K562 (cell line): Measurements from ENCODE around the gene OBSCN. TPM values are rescaled to one million over a fixed set of nuclear protein-coding genes. Genes with fewer than 3 reads are reported as not detected.

Experiments
- ATAC-seq: fragments of 200-7000 bp; cut with Tn5 transposase; 3 replicates; pipeline ENCODE4 v1.9.1; 2020; ENCODE audit warnings: moderate library complexity
- BruUV-seq: library from RNA; stranded (reverse); fragments of 400-500 nt; replicated peaks from 2 replicates; lab custom pipeline; 2021; lab: Mats Ljungman, UMichigan
- CTCF ChIA-PET: fragments of 300-600 bp; formaldehyde crosslinking; extraction: SDS; loops from one replicate; lab custom pipeline; 2021; ENCODE audit warnings: low intra/inter-chr PET ratio; lab: Yijun Ruan, JAX
- POLR2A ChIA-PET: fragments of 300-600, 350-650 bp; sonication (Branson Sonifier 250); formaldehyde crosslinking; extraction: SDS; loops from one replicate; lab custom pipeline; 2021; ENCODE audit warnings: antibody characterized with exemption, inconsistent platforms; lab: Yijun Ruan, JAX
- DNase-seq, 4 experiments: peaks; one replicate each; pipeline versions ENCODE4 v3.0.0 to v3.0.0-alpha.2; 2011 to 2018; ENCODE audit warnings: low spot score in 3 of 4, mixed read lengths in 3 of 4; ENCODE audit errors: extremely low read depth in 1 of 4
- FAIRE-seq: peaks from 2 replicates; lab custom pipeline; 2011; peaks lifted over from hg19 to GRCh38; lab: Jason Lieb, UNC
- H2AFZ ChIP-seq: 2 replicates; pipeline ENCODE4 v1.6.0; 2011; ENCODE audit warnings: low read depth, low read length, control low read depth, inconsistent platforms
- H3K27ac ChIP-seq: fragments of 200-600 bp; 3 replicates; pipeline ENCODE4 v1.8.0; 2011; ENCODE audit warnings: low read depth, mild to moderate bottlenecking, control low read depth, inconsistent platforms, low read length, moderate library complexity, mixed read lengths; ENCODE audit errors: extremely low read depth
- H3K27me3 ChIP-seq, 2 experiments: fragments of 300-600 bp in 1 of 2; 2 replicates in 1 of 2; 3 replicates in 1 of 2; pipeline versions ENCODE4 v1.6.0 to v1.8.0; 2011; ENCODE audit warnings: inconsistent platforms in 2 of 2, low read length in 2 of 2, mild to moderate bottlenecking in 1 of 2, mixed read lengths in 1 of 2, moderate library complexity in 1 of 2; ENCODE audit not compliant: control insufficient read depth in 2 of 2, insufficient read depth in 2 of 2
- H3K36me3 ChIP-seq: fragments of 300-600 bp; 3 replicates; pipeline ENCODE4 v1.8.0; 2011; ENCODE audit warnings: mild to moderate bottlenecking, low read length, inconsistent platforms; ENCODE audit not compliant: control insufficient read depth, insufficient read depth
- H3K4me1 ChIP-seq, 2 experiments: fragments of 200-600 bp in 1 of 2; replicated peaks in 1 of 2; 2 replicates in 1 of 2; 3 replicates in 1 of 2; pipeline versions ENCODE4 v1.5.1 to v1.8.0; 2011; ENCODE audit warnings: inconsistent platforms in 2 of 2, low read length in 2 of 2, mild to moderate bottlenecking in 1 of 2, mixed read lengths in 1 of 2, moderate library complexity in 1 of 2; ENCODE audit not compliant: control insufficient read depth in 2 of 2, insufficient read depth in 2 of 2
- H3K4me2 ChIP-seq: 2 replicates; pipeline ENCODE4 v1.6.1; 2011; ENCODE audit warnings: low read length, control low read depth, inconsistent platforms, mixed read lengths; ENCODE audit not compliant: insufficient read depth
- H3K4me3 ChIP-seq: fragments of 200-600 bp; sonication (generic), shearing (Covaris generic); 2 replicates; pipeline ENCODE4 v1.5.1; 2016; ENCODE audit warnings: control low read depth, inconsistent platforms
- H3K79me2 ChIP-seq: fragments of 200-600 bp; 3 replicates; pipeline ENCODE4 v1.8.0; 2011; ENCODE audit warnings: low read length, inconsistent platforms; ENCODE audit not compliant: control insufficient read depth, insufficient read depth
- H3K9ac ChIP-seq, 2 experiments: 2 replicates each; pipeline versions ENCODE4 v1.6.0 to v1.6.1; 2011; ENCODE audit warnings: low read depth in 2 of 2, low read length in 2 of 2, control low read depth in 1 of 2, inconsistent platforms in 1 of 2, mild to moderate bottlenecking in 1 of 2, mixed read lengths in 1 of 2; ENCODE audit not compliant: insufficient read depth in 1 of 2
- H3K9me1 ChIP-seq: one replicate; pipeline ENCODE4 v1.6.0; 2011; ENCODE audit warnings: inconsistent platforms, mild to moderate bottlenecking, low read length, moderate library complexity; ENCODE audit not compliant: control insufficient read depth, insufficient read depth
- H3K9me3 ChIP-seq: replicated peaks from 2 replicates; pipeline ENCODE4 v1.5.1; 2011; ENCODE audit warnings: low read depth, low read length, inconsistent platforms; ENCODE audit not compliant: control insufficient read depth, insufficient read depth
- H4K20me1 ChIP-seq: replicated peaks from 2 replicates; pipeline ENCODE4 v1.6.1; 2011; ENCODE audit warnings: low read length, inconsistent platforms, mixed read lengths; ENCODE audit not compliant: control insufficient read depth, insufficient read depth
- MTA3 ChIP-seq: fragments of 450-650 bp; formaldehyde crosslinking; IDR thresholded peaks from 2 replicates; pipeline ENCODE4 v1.6.1; 2017; ENCODE audit warnings: mild to moderate bottlenecking, borderline replicate concordance
- NFXL1 ChIP-seq: fragments of 450-650 bp; formaldehyde crosslinking; IDR thresholded peaks from 2 replicates; pipeline ENCODE4 v1.4.0; 2021; ENCODE audit warnings: mild to moderate bottlenecking
- POLR2AphosphoS2 ChIP-seq: IDR thresholded peaks from 2 replicates; pipeline ENCODE4 v1.6.1; 2012; ENCODE audit warnings: low read length, improper control_type of control experiment
- SIN3B ChIP-seq: fragments of 450-650 bp; IDR thresholded peaks from 2 replicates; pipeline ENCODE4 v1.6.1; 2017; ENCODE audit warnings: low read depth, mild to moderate bottlenecking, moderate library complexity
- SRSF1 ChIP-seq: fragments of 200-400 bp; formaldehyde crosslinking; IDR thresholded peaks from 2 replicates; pipeline ENCODE4 v1.6.1; 2017; ENCODE audit warnings: mild to moderate bottlenecking, low read depth, low read length, moderate library complexity
- ZBTB1 ChIP-seq: sonication (generic); formaldehyde crosslinking; IDR thresholded peaks from 2 replicates; pipeline ENCODE4 v1.8.1; 2023; ENCODE audit warnings: missing genetic modification reagents, low read depth, mild to moderate bottlenecking, borderline replicate concordance
- ZNF316 ChIP-seq: fragments of 450-650 bp; IDR thresholded peaks from 2 replicates; pipeline ENCODE4 v1.6.1; 2016
- ZNF449 ChIP-seq: fragments of 250-450 bp; sonication (Bioruptor Pico); IDR thresholded peaks from 2 replicates; pipeline ENCODE4 v1.8.0; 2022; ENCODE audit warnings: moderate library complexity, mild to moderate bottlenecking, inconsistent platforms
- WGBS: fragments of 100-300 bp; shearing (Covaris generic); methylation state at CpG from one replicate; pipeline ENCODE4 v1.1.6; 2016; ENCODE audit warnings: low coverage, mixed read lengths; ENCODE audit not compliant: insufficient coverage; ENCODE audit errors: missing lambda C conversion rate; 5-methylcytosine and 5-hydroxymethylcytosine counted together
- in situ Hi-C: fragments of 300-500 bp; cut with MboI; formaldehyde crosslinking; loops from 4 replicates; pipeline ENCODE4 v1.15.0; 2018; ENCODE audit warnings: inconsistent platforms, mixed read lengths
- intact Hi-C: fragments of 100-400 bp; cut with micrococcal nuclease; formaldehyde crosslinking; loops from 2 replicates; pipeline ENCODE4 v1.14.2; 2022
- polyA plus RNA-seq, 8 experiments: library from polyadenylated mRNA; depleted of rRNA in 4 of 8; stranded (reverse) in 5 of 8; unstranded in 3 of 8; fragments of >200 nt; fragmentation: Nextera tagmentation in 2 of 8; fragmentation: Illumina TruSeq in 1 of 8; extraction: Ambion mirVana in 2 of 8; extraction: Trizol in 1 of 8; gene quantifications; 2 replicates each; pipeline versions ENCODE4 v1.2.1 to v1.2.3, GENCODE V29; 2011 to 2014; ENCODE audit warnings: inconsistent platforms in 1 of 8, missing spikeins in 1 of 8
- total RNA-seq, 7 experiments: library from RNA; depleted of rRNA in 6 of 7; stranded (reverse); fragments of >200 nt in 6 of 7; fragmentation: Illumina TruSeq in 2 of 7; extraction: Trizol in 2 of 7; gene quantifications; 2 replicates each; pipeline versions ENCODE4 v1.2.1 to v1.2.3, GENCODE V29; 2011 to 2021; ENCODE audit warnings: low replicate concordance in 1 of 7

The OBSCN gene
- total and polyA plus RNA-seq, 9 of the 15 experiments (the other 6 are each of a cell fraction or from before 2014, with no cell fraction given) = 0.18 to 19.7 (median 3.6) TPM

- TF ChIP-seq ZNF449 (CRISPR knock-in tag) (no peak), ZBTB1 (CRISPR knock-in tag) (no peak), MTA3 (no peak)
Observed at GRCh38 chr1:228304766-228305395, 97.0 kb downstream of the OBSCN start (continued).

- H3K9ac ChIP-seq = no peak overlapping the region
- H3K79me2 ChIP-seq = no peaks in the 10 kb centered on the region
- no peaks in the 10 kb centered on the region for H4K20me1 ChIP-seq
- no peak overlapping the region for H3K4me2 ChIP-seq
- in situ Hi-C loops (no loop called here), intact Hi-C loops (no loop called here)
- BruUV-seq = no TSS peak
- CTCF ChIA-PET = no interaction called here
- peaks cover 18 to 58% of the 10 kb centered on the region in 2 experiments; a peak in 4 of 5 replicates for H3K27me3 ChIP-seq
- no peak overlapping the region for H3K4me3 ChIP-seq
- FAIRE-seq (no peak), DNase-seq (no peak), ATAC-seq (no peak)
- no peak overlapping the region for H3K27ac ChIP-seq
- 3% methylated on average over 5 of the region's 6 CpGs for WGBS
- TF ChIP-seq SIN3B = no peak
- TF ChIP-seq NFXL1 (CRISPR knock-in tag) = no peak
- no peak for TF ChIP-seq POLR2AphosphoS2
- no peak for TF ChIP-seq ZNF316
- no peak for TF ChIP-seq SRSF1
- TF ChIP-seq, all 486 proteins: peak for 0
- peaks cover 0 to 11% of the 10 kb centered on the region in 2 experiments; a peak in 1 of 5 replicates for H3K4me1 ChIP-seq
- peaks cover 3% of the 10 kb centered on the region; the same call in 1 of the 2 replicates for H3K9me3 ChIP-seq
- no peak overlapping the region for H2AFZ ChIP-seq
- POLR2A ChIA-PET = interaction anchor here (0.6 to 1.1 kb wide), 2 partner anchors 152 to 221 kb away, joined by 3 read pairs; a partner anchor contains a TSS
- no peaks in the 10 kb centered on the region for H3K9me1 ChIP-seq
- H3K36me3 ChIP-seq = no peaks in the 10 kb centered on the region
Observed at GRCh38 chr1:228305721-228306152, 97.9 kb downstream of the OBSCN start.
